Measurements from ENCODE around the gene PLEKHD1.

DNA sequence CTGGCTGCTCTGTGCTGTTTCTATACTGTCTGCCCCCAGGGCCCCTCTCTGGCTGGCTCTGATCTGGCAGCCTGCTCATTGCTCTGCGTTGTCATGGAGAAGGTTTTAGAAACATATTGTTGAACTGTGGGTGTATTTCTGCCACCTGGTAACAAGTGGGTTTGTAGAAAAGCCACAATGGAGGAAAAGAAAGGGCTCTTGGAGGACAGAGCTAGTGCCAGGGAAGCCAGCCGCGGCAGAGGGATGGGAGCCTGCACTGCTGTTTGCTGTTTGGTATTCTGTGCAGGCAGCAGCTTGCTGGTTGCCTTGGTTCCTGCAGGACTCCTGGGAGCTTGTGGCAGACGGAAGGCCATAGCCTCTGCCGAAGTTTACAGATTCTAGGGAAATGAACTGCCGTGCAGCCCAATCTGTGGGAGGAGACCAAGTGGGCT, 75.1 kb downstream of the PLEKHD1 start:
- TF ChIP-seq CTCF (IDR thresholded peaks at IDR 0.05), result no peak
- no peak for TF ChIP-seq POLR2A (IDR thresholded peaks at IDR 0.05)
